ENCODE data around the gene MISFA. TPM values are rescaled to one million over a fixed set of nuclear protein-coding genes. Genes with fewer than 3 reads are reported as not detected.

Gene MISFA
- total RNA-seq, 4 donors from 2014 or later = 0.36 to 1.8 TPM; not detected in 2

DNA sequence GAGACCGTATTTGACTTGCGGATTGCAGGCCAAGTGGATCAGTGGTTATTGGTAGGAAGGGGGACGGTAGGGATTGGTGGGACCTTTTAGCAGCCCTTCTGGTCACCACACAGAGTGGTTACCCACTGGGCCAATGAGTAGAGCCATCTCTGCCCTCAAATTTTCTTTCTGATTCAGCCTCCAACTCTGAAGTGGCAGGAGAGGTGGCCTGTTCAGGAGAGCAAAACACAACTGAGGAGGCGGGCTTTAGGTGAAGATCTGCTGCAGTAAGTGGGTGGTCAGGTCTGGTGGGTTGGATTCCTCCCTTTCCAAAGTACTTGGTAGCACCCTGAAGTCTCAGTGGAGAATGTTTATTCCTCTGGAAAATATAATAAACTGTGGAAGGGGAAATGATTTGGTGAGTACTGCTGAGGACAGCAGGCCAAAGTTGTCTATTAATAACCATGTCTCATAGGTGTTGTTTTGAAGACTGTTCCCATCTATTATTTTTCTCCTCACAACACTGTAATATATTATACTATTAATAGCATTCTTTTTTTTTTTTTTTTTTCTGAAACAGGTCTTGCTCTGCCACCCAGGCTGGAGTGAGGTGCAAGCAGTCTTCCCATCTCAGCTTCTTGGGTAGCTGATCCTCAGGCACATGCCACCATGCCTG lies 1.5 kb downstream of the MISFA start:
- DNase-seq (ENCODE audit: low spot score) (no peak), ATAC-seq (ENCODE audit: low FRiP score) (no peak)
- no peak for TF ChIP-seq CTCF (IDR thresholded peaks at IDR 0.05)

- no peak for TF ChIP-seq CTCF (IDR thresholded peaks at IDR 0.05)
- ATAC-seq (ENCODE audit: low FRiP score) (no peak), DNase-seq (ENCODE audit: low spot score) (no peak)
Measured at GRCh38 chr11:18608376-18608775, 8.8 kb downstream of the MISFA start.

DNA sequence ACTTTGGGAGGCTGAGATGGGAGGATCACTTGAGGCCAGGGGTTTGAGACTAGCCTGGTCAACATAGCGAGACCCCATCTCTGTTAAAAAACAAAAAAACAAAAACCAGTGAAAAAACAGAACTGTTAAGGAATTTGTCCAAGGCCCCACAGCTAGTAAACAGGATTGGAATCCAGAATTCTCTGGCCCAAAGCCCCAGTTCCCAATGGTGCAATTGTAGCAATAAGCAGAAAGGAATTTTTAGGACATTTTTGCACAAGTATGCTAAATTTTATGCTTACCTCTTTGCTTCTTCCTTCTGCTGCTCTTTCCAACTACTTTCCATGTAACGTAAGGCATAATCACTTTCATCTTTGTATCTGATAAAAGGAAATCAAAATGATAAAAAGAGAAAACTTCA lies 11.6 kb downstream of the MISFA start:
- TF ChIP-seq CTCF (IDR thresholded peaks at IDR 0.05) = no peak
- DNase-seq (ENCODE audit: low spot score) (no peak), ATAC-seq (ENCODE audit: low FRiP score) (no peak)

GRCh38 chr11:18612394-18612793 lies 12.8 kb downstream of the MISFA start:
- ATAC-seq (ENCODE audit: low FRiP score) (no peak), DNase-seq (ENCODE audit: low spot score) (no peak)
- TF ChIP-seq CTCF (IDR thresholded peaks at IDR 0.05) = no peak

- DNase-seq (ENCODE audit: low spot score) = no peak
- TF ChIP-seq CTCF (IDR thresholded peaks at IDR 0.05) = no peak
- ATAC-seq (ENCODE audit: low FRiP score) = no peak
Measured at GRCh38 chr11:18614667-18615066, 15.1 kb downstream of the MISFA start.

DNA sequence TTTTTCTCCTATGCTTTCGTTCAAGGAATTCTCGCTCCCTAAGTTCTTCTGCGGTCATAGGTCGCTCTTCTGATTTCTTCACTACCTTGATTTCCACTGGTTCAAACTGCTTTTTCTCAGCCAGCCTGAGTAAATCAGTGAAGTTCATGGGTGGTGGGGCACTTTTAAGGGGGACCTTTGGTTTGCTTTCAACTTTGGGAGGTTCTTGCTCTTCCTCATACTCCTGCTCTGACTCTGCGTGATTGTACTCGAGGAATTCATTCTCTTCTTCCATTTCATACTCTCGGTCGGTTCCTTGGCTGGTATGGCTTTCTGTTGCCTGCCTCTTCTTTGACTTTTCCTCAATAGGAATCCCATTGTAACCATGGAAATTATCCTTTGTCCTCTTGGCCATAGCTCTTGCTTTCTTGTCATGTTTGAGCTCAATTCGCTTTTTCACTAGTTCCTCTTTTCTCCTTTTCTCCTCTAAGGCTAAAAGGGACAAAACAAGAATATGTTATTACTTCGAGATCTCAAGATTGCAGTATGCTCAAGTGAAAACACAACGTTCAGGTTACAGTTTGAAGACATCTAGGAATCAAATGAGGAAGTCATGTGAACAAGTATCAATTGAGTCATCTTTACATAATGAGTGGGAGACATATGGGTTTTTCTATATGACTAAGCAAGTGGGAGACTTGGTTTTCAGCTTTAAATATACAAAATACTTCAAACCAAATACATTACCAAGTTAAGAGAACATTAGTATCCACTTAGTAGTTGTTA lies 16.2 kb downstream of the MISFA start:
- no peak for TF ChIP-seq CTCF (IDR thresholded peaks at IDR 0.05)
- ATAC-seq (ENCODE audit: low FRiP score) = no peak
- no peak for DNase-seq (ENCODE audit: low spot score)
